ENCODE measurements around the gene NTN1.

GRCh38 chr17:9195411-9195810, 174.1 kb downstream of the NTN1 start:
- TF ChIP-seq POLR2A (IDR thresholded peaks at IDR 0.05) (no peak), CTCF (IDR thresholded peaks at IDR 0.05) (no peak)

All from adrenal gland (tissue), 5 donors.